Stimulated activated naive CD8-positive, alpha-beta T cell treated with anti-CD3 and anti-CD28 coated beads, Interleukin-15, amount 100 ng/mL, for 72 hours (primary cell): ENCODE data around the gene KLHDC3.
"Not testable (repeated sequence)": the region's sequence is repeated elsewhere in the genome, so short reads cannot be mapped to it uniquely, and the experiment has no call there.

Experiments
- ATAC-seq: fragments of 150-1000 bp; cut with Tn5 transposase; 2 replicates; pipeline ENCODE4 v1.10.0; 2021; ENCODE audit warnings: mild to moderate bottlenecking, moderate library complexity
- DNase-seq, 2 donors: peaks; one replicate each; pipeline ENCODE4 v3.0.0; 2021 to 2022
- H3K27ac Mint-ChIP-seq, 2 donors: one replicate each; pipeline ENCODE4 v1.8.0; 2022; ENCODE audit warnings: mild to moderate bottlenecking in 2 of 2, mixed read lengths in 2 of 2, moderate library complexity in 2 of 2
- H3K27me3 Mint-ChIP-seq: one replicate; pipeline ENCODE4 v1.8.0; 2022; ENCODE audit warnings: mixed read lengths
- H3K4me1 Mint-ChIP-seq: one replicate; pipeline ENCODE4 v1.8.0; 2022; ENCODE audit warnings: mild to moderate bottlenecking, mixed read lengths
- H3K4me3 Mint-ChIP-seq, 2 donors: one replicate each; pipeline ENCODE4 v1.8.0; 2022; ENCODE audit warnings: mild to moderate bottlenecking in 2 of 2, mixed read lengths in 2 of 2, moderate library complexity in 1 of 2
- H3K9me3 Mint-ChIP-seq, 2 donors: one replicate each; pipeline ENCODE4 v1.8.0; 2022; ENCODE audit warnings: mixed read lengths in 2 of 2

KLHDC3 gene

DNA sequence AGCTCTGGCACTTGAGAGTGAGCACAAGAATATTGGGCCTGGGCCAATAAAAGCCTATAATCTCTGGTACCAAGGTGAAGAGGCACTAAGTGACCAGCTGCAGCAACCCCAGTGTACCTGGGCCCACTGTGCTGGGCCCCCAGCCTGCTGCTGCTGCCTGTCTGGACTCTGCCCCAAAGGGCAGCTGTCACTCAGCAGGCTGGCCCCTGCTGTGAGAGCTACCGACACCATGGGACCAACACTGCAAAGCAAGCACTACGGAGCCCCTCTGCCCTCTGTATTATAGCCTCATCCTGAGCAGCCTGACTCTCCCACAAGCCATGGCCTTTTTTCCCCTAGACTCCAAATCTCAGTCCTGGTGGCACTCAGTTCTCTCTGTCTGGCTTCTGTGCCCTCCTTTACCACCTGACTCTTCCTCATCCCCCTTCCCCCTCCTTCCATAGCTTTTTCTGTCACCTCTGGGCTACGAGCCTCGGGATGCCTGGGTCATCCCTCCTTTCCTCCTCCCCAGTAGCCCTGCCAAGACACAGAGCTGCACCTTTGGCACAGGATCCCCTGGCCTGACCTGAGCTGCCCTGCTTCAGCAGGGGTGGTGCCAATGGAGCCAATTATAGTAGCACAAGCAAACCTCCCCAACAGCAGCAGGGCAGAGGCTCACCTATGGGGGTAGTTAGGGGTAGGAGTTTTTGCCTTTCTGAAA lies 21.6 kb downstream of the KLHDC3 start:
- H3K9me3 Mint-ChIP-seq = no peaks in the 10 kb centered on the region
- no peaks in the 10 kb centered on the region for H3K4me1 Mint-ChIP-seq
- no peak overlapping the region for H3K27ac Mint-ChIP-seq
- H3K27me3 Mint-ChIP-seq = no peaks in the 10 kb centered on the region
- no peak overlapping the region for H3K4me3 Mint-ChIP-seq
- DNase-seq = no peak
- no peak for ATAC-seq

DNA sequence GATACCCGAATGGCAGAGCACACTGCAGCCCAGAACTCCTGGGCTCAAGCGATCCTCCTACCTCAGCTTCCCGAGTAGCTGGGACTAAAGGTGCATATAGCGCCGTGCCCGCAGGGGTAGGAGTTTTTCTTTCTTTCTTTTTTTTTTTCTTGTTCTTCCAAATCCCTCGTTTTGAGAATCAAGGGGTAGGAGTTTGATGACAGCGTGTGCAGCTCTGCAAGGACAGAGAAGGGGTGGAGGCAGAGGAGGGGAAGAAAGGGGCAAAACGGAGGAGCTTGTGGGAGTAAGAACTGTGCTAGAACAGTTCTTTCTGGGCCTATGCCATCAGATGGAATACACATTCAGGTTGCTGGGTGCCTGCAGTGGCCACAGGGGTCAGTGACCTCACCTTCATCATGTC lies 22.7 kb downstream of the KLHDC3 start:
- no peak overlapping the region for H3K27ac Mint-ChIP-seq
- H3K9me3 Mint-ChIP-seq = no peaks in the 10 kb centered on the region
- H3K4me3 Mint-ChIP-seq = no peak overlapping the region
- H3K27me3 Mint-ChIP-seq = no peaks in the 10 kb centered on the region
- DNase-seq (no peak), ATAC-seq (no peak)
- H3K4me1 Mint-ChIP-seq = no peaks in the 10 kb centered on the region

DNA sequence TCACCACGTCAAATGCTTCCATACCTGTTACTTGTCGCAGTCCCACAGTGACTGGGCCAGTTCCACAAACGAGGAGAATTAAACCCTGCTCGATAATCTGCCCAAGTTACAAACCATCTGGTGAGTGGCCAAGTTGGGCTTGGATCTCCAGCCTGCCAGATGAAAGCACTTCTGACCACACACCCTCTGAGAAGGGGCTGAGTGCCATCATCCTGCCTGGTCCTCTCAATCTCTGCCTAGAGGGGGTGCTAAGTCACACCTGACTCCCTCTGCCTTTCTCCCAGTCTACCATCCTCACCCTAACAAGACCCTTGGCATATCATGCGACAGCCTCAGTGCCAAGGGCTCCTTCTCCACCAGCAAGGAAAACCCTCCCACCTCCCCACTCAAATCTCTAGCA lies 23.1 kb downstream of the KLHDC3 start:
- H3K4me3 Mint-ChIP-seq = no peak overlapping the region
- no peak overlapping the region for H3K27ac Mint-ChIP-seq
- no peaks in the 10 kb centered on the region for H3K9me3 Mint-ChIP-seq
- H3K4me1 Mint-ChIP-seq = no peaks in the 10 kb centered on the region
- ATAC-seq = no peak
- H3K27me3 Mint-ChIP-seq = no peaks in the 10 kb centered on the region
- no peak for DNase-seq

DNA sequence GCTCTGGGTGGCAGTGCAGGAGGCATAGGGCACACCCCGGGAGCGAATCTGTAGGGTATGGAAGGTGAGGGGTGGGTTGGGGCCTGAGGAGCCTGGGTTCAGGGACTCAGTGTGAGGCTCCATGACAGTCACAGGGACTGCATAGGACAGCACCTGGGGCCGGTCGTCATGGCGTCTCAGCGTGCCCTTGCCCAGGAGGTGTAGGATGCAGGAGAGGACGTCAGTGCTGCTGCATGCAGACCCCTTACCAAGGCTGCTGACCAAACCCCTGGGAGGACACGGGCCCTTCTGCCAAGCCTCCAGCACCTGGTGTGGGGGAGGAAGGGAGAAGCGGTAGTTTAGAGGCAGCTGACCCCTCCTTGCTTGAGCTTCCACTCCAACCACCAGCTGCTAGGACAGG lies 23.7 kb downstream of the KLHDC3 start:
- H3K4me1 Mint-ChIP-seq = no peaks in the 10 kb centered on the region
- no peaks in the 10 kb centered on the region for H3K27me3 Mint-ChIP-seq
- no peak overlapping the region for H3K27ac Mint-ChIP-seq
- H3K9me3 Mint-ChIP-seq = no peaks in the 10 kb centered on the region
- H3K4me3 Mint-ChIP-seq = no peak overlapping the region
- peak; percentile 36 for ATAC-seq
- DNase-seq = no peak

DNA sequence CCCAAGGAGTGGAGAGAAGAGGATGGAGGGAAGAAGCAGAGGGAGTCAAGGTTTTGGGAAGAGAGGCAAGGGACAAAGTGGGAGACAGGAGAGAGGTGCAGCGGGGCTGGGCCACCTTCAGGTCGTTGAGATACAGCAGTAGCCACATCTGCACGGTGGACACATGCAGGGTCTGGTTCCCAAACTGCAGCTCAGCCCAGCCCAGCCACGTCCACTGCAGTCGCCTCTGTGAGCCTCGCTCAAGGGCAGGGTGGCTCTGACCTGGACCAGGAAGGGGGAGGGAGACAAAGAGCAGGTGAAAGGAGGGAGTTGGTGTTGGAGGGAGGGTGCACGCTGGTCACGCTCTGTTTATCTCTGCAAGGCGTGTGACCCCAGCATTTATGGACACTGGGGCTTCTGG lies 24.7 kb downstream of the KLHDC3 start:
- Mint-ChIP-seq H3K27me3 (no peaks in the 10 kb centered on the region), H3K27ac (peak overlapping the region in 1 of 2 donors; percentile 22), H3K9me3 (no peaks in the 10 kb centered on the region), H3K4me1 (no peaks in the 10 kb centered on the region), H3K4me3 (no peak overlapping the region)
- no peak for ATAC-seq
- no peak for DNase-seq

DNA sequence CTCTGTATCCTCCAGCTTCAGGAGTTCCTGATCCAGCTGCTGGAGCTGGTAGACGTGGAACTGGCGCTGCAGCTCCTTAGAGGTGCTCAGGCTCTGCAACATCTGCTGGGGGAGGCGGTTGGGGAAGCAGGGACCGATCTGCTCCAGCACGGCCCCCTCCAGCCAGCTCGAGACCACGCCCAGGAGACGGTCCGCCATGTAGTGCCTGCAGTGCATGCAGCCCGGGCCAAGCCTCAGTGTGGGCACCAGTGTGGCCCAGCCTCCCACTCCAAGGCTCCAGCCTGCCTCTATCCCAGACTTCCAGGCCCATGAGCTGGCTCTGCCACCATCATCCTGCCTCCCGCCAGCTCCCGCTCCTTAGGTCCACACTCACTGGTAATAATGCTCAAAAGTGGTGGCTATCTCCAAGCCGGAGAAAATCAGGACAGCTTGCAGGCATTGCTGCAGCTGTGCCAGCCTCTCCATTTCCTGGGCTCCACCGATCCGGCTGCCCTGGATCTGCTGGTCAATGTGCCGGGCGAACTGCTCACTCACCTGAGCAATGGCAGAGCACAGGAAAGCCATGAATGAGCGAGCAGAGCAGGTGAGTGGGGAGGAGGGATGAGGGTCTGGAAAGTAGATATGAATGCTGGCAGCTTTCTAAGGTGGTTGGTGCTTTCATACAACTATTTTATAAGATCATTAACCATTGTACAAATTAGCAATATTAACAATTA lies 26.7 kb downstream of the KLHDC3 start:
- no peak for ATAC-seq
- no peaks in the 10 kb centered on the region for H3K9me3 Mint-ChIP-seq
- H3K4me1 Mint-ChIP-seq = no peaks in the 10 kb centered on the region
- H3K4me3 Mint-ChIP-seq = no peak overlapping the region
- no peak for DNase-seq
- peak overlapping the region; percentile 7 to 48 for H3K27ac Mint-ChIP-seq
- H3K27me3 Mint-ChIP-seq = no peaks in the 10 kb centered on the region

DNA sequence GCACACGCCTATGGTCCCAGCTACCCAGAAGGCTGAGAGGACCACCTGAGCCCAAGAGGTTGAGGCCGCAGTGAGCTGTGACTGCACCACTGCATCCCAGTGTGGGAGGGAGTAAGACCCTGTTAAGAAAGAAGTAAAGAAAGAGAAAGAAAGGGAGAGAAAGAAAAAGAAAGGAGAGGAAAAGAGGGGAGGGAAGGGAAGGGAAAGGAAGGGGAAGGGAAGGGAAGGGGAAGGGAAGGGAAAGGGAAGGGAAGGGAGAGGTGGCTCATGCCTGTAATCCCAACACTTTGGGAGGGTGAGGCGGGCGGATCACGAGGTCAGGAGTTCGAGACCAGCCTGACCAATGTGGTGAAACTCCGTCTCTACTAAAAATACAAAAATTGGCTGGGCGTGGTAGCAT lies 27.4 kb downstream of the KLHDC3 start:
- not testable (repeated sequence) for DNase-seq, H3K27me3 Mint-ChIP-seq, H3K27ac Mint-ChIP-seq, H3K4me3 Mint-ChIP-seq, H3K9me3 Mint-ChIP-seq, H3K4me1 Mint-ChIP-seq, ATAC-seq

DNA sequence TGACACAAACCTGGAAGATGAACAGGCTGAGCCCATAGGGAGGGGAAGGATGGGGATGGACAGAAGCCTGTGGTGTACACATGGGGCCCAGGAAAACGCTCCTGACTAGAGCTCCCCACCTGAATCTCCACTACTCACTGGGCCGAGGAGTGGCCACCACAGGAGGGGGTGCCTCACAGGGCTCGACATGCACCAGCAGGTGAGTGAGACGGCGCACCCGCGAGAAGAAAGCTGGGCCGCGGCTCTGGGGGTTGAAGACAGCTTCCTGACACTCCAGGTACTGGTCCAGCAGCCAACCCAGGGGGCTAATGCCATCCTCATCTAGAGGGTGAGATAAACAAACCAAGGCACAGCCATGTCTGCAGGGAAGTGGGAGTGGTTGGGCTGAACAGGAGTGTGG lies 29.3 kb downstream of the KLHDC3 start:
- DNase-seq (no peak), ATAC-seq (no peak)
- H3K9me3 Mint-ChIP-seq = no peaks in the 10 kb centered on the region
- H3K4me3 Mint-ChIP-seq = no peak overlapping the region
- no peak overlapping the region for H3K27ac Mint-ChIP-seq
- no peaks in the 10 kb centered on the region for H3K4me1 Mint-ChIP-seq
- H3K27me3 Mint-ChIP-seq = no peaks in the 10 kb centered on the region

DNA sequence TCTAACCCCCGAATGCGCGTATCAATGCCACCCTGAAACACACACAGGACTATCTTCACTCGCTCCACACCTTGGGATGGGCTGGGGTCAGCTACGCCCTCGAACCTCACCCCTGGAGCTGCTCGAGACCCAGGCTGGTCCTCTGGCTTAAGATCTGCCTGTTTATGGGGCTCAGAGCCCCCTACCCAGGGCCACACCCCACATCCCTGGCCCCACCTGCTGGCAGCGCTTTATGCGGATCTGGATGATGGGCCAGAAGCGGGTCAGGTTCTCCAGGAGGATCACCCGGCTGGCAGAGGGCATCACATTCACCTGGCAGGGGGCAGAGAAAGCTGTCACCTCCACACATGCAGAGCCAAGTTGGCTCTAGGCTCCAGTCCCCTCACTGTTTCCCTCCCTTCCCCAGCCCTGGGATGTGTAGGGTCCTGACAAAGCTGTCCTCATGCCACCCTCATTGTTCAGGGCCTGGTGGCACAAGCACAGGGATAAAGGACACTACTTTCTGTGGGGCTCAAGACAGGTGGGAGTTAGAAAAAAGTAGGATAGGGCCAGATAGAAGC lies 31.4 kb downstream of the KLHDC3 start:
- H3K27me3 Mint-ChIP-seq = no peaks in the 10 kb centered on the region
- no peak overlapping the region for H3K27ac Mint-ChIP-seq
- H3K4me1 Mint-ChIP-seq = peaks cover 8% of the 10 kb centered on the region
- no peak for DNase-seq
- H3K4me3 Mint-ChIP-seq = no peak overlapping the region
- no peaks in the 10 kb centered on the region for H3K9me3 Mint-ChIP-seq
- ATAC-seq = no peak

DNA sequence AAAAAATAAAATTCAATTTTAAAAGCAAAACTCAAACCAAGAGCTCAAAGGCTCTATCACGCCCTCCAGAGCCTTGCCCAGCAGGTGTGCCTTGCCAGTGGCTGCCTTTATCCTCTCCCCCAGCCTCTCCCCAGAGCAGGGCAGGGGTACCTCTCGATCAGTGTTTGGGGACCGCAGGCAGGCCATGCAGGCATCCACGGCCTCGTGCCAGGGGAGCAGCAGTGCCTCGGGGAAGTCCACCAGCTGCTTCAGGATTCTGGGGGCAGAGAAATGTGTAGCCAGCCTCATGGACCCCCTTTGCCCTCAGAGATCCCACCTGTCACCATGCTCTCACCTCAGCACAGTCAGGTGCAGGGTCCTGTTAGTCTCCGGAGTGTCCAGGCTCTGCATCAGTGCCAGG lies 33.9 kb downstream of the KLHDC3 start:
- ATAC-seq = no peak
- Mint-ChIP-seq H3K27me3 (no peaks in the 10 kb centered on the region), H3K27ac (no peak overlapping the region), H3K9me3 (no peaks in the 10 kb centered on the region), H3K4me3 (no peak overlapping the region), H3K4me1 (peaks cover 31% of the 10 kb centered on the region)
- no peak for DNase-seq

DNA sequence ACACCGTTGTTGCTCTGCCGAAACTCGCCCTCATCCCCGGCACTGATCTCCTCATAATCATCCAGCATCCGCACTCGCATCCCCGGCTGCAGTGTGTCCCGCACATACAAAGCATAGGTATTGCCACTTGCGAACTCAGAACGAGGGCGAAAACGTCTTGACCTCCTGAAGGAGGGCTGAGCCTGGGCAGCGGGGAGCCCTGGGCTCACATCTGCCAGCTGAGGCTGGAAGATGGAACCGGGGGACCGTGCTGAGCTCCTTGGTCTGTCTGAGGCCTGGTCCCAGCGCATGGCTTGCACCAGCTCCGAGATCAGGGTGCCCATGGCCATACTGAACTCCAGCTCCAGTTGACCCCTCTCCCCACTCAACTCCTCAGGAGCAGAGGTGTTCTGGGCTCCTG lies 36.9 kb downstream of the KLHDC3 start:
- Mint-ChIP-seq H3K4me1 (peaks cover 49% of the 10 kb centered on the region), H3K9me3 (no peaks in the 10 kb centered on the region), H3K27ac (peak overlapping the region in 1 of 2 donors; percentile 59), H3K4me3 (no peak overlapping the region), H3K27me3 (no peaks in the 10 kb centered on the region)
- ATAC-seq (no peak), DNase-seq (no peak)

DNA sequence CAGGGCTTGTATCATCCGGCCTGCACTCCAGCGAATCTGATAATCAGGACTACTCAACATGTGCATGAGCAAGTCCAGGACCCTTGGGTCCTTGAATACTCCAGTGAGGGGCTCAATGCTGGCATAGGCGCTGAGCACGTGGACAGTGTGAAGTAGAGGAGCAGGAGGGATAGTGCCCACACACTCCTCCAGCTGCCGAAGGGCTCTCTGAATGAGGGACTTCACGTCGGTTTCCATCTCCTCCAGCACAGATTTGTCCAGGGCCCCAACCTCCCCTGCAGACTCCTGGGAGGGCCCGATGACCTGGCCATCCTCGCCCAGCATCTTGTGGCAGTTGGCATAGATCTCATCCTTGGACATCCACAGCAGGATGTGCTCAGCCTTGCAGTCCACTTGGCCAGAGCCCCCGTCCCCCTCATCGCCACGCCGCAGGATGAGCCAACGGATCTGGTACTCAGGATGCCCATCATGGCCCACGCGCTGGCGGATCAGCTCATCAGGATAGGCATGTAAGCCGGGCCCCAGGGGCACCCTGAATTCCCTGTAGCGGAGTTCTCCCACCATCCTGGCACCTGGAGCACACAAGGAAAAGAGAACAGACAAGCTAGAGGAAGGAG lies 38.3 kb downstream of the KLHDC3 start:
- H3K27ac Mint-ChIP-seq = peak overlapping the region; percentile 89 to 99
- ATAC-seq (no peak), DNase-seq (no peak)
- H3K4me1 Mint-ChIP-seq = peaks cover 52% of the 10 kb centered on the region
- no peaks in the 10 kb centered on the region for H3K27me3 Mint-ChIP-seq
- no peaks in the 10 kb centered on the region for H3K9me3 Mint-ChIP-seq
- H3K4me3 Mint-ChIP-seq = peak overlapping the region; percentile 98 to 99

DNA sequence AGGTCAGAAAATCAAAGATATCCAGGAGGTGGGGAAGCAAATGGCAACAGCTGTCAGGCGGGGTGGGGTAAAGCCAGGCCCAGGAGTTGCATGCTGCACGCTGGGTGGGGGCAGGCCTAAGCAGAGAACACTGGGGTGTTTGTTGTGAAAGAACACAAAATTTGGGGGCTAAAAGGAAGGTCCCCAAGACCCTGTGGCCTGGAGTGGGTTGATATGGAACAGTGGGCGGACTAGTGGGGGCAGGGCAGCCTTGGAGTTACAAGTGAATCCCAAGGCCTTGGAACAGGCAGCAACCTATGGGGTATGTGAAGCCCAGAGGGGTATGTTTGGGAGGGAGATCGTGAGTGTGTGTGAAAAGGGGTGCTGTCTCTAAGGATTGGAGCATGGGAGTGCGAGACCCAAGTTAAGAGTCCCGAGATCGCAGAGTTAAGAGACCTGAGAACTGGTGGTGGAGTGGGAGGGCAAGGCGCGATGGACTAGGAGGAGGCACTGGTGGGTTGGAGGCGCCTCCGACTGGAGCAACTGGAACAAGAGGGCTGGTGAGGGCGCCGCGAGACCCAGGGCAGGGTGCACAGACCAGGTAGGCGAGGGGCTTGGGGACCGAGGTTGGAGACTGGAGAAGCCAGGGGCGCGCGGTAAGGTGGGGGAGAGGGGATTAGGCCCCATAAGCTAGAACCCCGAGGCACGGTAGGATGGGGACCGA lies 38.9 kb downstream of the KLHDC3 start:
- Mint-ChIP-seq H3K27me3 (no peaks in the 10 kb centered on the region), H3K4me1 (peaks cover 57% of the 10 kb centered on the region), H3K9me3 (no peaks in the 10 kb centered on the region), H3K27ac (peak overlapping the region; percentile 98 to 99), H3K4me3 (peak overlapping the region; percentile 98 to 99)
- DNase-seq = peak in 1 of 2 donors; percentile 30
- peak; percentile 54 for ATAC-seq

DNA sequence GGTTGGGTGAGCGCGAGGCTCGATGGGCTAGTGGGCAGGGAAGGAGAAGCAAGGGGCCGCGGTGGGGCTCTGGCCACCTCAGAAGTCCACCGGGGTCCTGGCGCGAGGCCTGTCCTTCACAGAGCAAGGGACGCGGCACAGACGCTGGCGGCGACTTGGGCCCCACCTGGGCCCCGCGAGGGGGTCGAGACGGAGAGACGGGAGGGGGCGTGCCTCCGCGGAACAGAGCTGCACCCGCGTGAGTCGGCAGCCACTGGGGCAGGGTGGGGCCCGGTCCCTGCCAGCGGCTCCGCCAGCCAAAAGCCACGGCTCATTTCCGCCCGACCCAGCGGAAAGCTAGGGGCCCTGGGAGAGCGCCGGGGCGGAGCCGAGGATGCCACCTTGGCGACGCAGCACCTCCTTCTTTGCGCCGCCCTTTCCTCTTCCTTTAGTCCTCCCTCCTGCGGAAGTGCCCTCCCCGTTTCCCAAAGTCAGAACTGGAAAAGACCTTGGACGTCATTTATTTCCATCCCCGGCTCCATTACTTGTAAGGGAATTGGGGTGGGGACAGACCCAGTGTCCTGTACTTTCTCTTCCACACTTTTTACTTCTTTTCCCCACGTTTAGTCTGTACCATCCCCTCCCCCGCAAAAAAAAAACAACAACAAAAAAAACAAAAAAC lies 39.6 kb downstream of the KLHDC3 start, which contains the start of gene CUL7:
TSS of gene CUL7 (minus strand) at position 307 of the 661 bp plus-strand sequence. CDS start 1,063 bp downstream, outside the sequence.
- Mint-ChIP-seq H3K9me3 (no peaks in the 10 kb centered on the region), H3K4me1 (peaks cover 64% of the 10 kb centered on the region), H3K27ac (peak within 1 kb of the TSS; percentile 98 to 99), H3K27me3 (no peaks in the 10 kb centered on the region), H3K4me3 (peak within 1 kb of the TSS; percentile 98 to 99)
- DNase-seq = peak; percentile 88 to 92
- peak; percentile 99 for ATAC-seq
